Neural progenitor cell (in vitro differentiated cells): Measurements from ENCODE around the gene CLDN7. TPM values are rescaled to one million over a fixed set of nuclear protein-coding genes. Genes with fewer than 3 reads are reported as not detected.

ENCODE experiments used
- DNase-seq: peaks from one replicate; pipeline ENCODE4 v3.0.0-alpha.2; 2016; ENCODE audit warnings: low spot score
- H2AFZ ChIP-seq: fragments of 200-600 bp; sonication (generic); replicated peaks from 2 replicates; pipeline ENCODE4 v1.6.1; 2016; ENCODE audit warnings: antibody characterized with exemption
- H3F3A ChIP-seq: fragments of 200-600 bp; sonication (generic); 2 replicates; pipeline ENCODE4 v1.6.1; 2016; ENCODE audit warnings: antibody characterized with exemption, low read depth
- H3K27ac ChIP-seq: fragments of 200-600 bp; sonication (generic); 2 replicates; pipeline ENCODE4 v1.5.1; 2016; ENCODE audit warnings: mild to moderate bottlenecking
- H3K27me3 ChIP-seq: fragments of 200-600 bp; sonication (generic); 2 replicates; pipeline ENCODE4 v1.6.1; 2016; ENCODE audit warnings: mild to moderate bottlenecking, moderate library complexity
- H3K36me3 ChIP-seq: fragments of 200-600 bp; sonication (generic); 2 replicates; pipeline ENCODE4 v1.5.1; 2016
- H3K4me1 ChIP-seq: fragments of 200-600 bp; sonication (generic); 2 replicates; pipeline ENCODE4 v1.6.1; 2016; ENCODE audit warnings: mixed run types
- H3K4me2 ChIP-seq: fragments of 200-600 bp; sonication (generic); 2 replicates; pipeline ENCODE4 v1.6.1; 2016
- H3K4me3 ChIP-seq: fragments of 200-600 bp; sonication (generic); 2 replicates; pipeline ENCODE4 v1.5.1; 2016
- H3K79me2 ChIP-seq: fragments of 200-600 bp; sonication (generic); 2 replicates; pipeline ENCODE4 v1.6.1; 2016; ENCODE audit warnings: low read depth
- H3K9ac ChIP-seq: fragments of 200-600 bp; sonication (generic); 2 replicates; pipeline ENCODE4 v1.6.1; 2016
- H3K9me3 ChIP-seq: fragments of 200-600 bp; sonication (generic); 2 replicates; pipeline ENCODE4 v1.5.1; 2016; ENCODE audit warnings: low read depth
- H4K20me1 ChIP-seq: fragments of 200-600 bp; sonication (generic); 2 replicates; pipeline ENCODE4 v1.6.1; 2016; ENCODE audit warnings: low read depth
- H3K27ac Mint-ChIP-seq: 3 replicates; pipeline ENCODE4 v1.8.0; 2021; ENCODE audit warnings: mixed read lengths
- H3K27me3 Mint-ChIP-seq: 2 replicates; pipeline ENCODE4 v1.8.0; 2022; ENCODE audit warnings: low read depth, mild to moderate bottlenecking, inconsistent platforms, moderate library complexity, mixed read lengths; ENCODE audit not compliant: insufficient read depth
- H3K36me3 Mint-ChIP-seq: 3 replicates; pipeline ENCODE4 v1.8.0; 2021; ENCODE audit warnings: mixed read lengths
- H3K4me1 Mint-ChIP-seq: 3 replicates; pipeline ENCODE4 v1.8.0; 2021; ENCODE audit warnings: mixed read lengths
- H3K4me3 Mint-ChIP-seq: 3 replicates; pipeline ENCODE4 v1.8.0; 2021; ENCODE audit warnings: mild to moderate bottlenecking, moderate library complexity, mixed read lengths
- H3K9me3 Mint-ChIP-seq: 3 replicates; pipeline ENCODE4 v1.8.0; 2020; ENCODE audit warnings: mixed read lengths
- EZH2 ChIP-seq: fragments of 200-600 bp; sonication (generic); IDR thresholded peaks from 2 replicates; pipeline ENCODE4 v1.6.1; 2017; ENCODE audit warnings: antibody characterized with exemption, mild to moderate bottlenecking, moderate library complexity
- EZH2phosphoT487 ChIP-seq: fragments of 200-600 bp; sonication (generic); IDR thresholded peaks from 2 replicates; pipeline ENCODE4 v1.6.1; 2017; ENCODE audit warnings: antibody characterized with exemption
- total RNA-seq: library from RNA; depleted of rRNA; stranded (reverse); fragments of >200 nt; gene quantifications from 2 replicates; pipeline ENCODE4 v1.2.3, GENCODE V29; 2015; ENCODE audit warnings: low replicate concordance
- TF ChIP-seq, protein P1 (sequence below): fragments of 200-600 bp; sonication (generic); IDR thresholded peaks from 2 replicates; pipeline ENCODE4 v1.5.1; 2017; ENCODE audit warnings: antibody characterized with exemption, mild to moderate bottlenecking

CLDN7 gene
- total RNA-seq, 1 donor from 2014 or later = 0.32 TPM

- peak overlapping the region; percentile 85 for H3K4me2 ChIP-seq
- peak; percentile 54 for DNase-seq
- peak overlapping the region; percentile 71 for H3K9ac ChIP-seq
- H3K4me1 ChIP-seq = peaks cover 32% of the 10 kb centered on the region
- no peak overlapping the region for H2AFZ ChIP-seq
- peak overlapping the region; percentile 92 for H3K27ac Mint-ChIP-seq
- TF ChIP-seq EZH2phosphoT487 (no peak), EZH2 (no peak)
- TF ChIP-seq, protein P1, sequence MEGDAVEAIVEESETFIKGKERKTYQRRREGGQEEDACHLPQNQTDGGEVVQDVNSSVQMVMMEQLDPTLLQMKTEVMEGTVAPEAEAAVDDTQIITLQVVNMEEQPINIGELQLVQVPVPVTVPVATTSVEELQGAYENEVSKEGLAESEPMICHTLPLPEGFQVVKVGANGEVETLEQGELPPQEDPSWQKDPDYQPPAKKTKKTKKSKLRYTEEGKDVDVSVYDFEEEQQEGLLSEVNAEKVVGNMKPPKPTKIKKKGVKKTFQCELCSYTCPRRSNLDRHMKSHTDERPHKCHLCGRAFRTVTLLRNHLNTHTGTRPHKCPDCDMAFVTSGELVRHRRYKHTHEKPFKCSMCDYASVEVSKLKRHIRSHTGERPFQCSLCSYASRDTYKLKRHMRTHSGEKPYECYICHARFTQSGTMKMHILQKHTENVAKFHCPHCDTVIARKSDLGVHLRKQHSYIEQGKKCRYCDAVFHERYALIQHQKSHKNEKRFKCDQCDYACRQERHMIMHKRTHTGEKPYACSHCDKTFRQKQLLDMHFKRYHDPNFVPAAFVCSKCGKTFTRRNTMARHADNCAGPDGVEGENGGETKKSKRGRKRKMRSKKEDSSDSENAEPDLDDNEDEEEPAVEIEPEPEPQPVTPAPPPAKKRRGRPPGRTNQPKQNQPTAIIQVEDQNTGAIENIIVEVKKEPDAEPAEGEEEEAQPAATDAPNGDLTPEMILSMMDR = peak; percentile 41
- H3F3A ChIP-seq = peaks cover 68% of the 10 kb centered on the region
- H3K36me3 ChIP-seq = no peaks in the 10 kb centered on the region
- H3K4me3 Mint-ChIP-seq = peak overlapping the region; percentile 92
- H3K36me3 Mint-ChIP-seq = peaks cover 20% of the 10 kb centered on the region
- H3K9me3 ChIP-seq = no peaks in the 10 kb centered on the region
- H3K4me1 Mint-ChIP-seq = peaks cover 50% of the 10 kb centered on the region
- no peak overlapping the region for H3K27ac ChIP-seq
- peaks cover 44% of the 10 kb centered on the region for H4K20me1 ChIP-seq
- H3K27me3 Mint-ChIP-seq = peaks cover 16% of the 10 kb centered on the region
- no peaks in the 10 kb centered on the region for H3K9me3 Mint-ChIP-seq
- H3K27me3 ChIP-seq = no peaks in the 10 kb centered on the region
- H3K4me3 ChIP-seq = peak overlapping the region; percentile 94
- peaks cover 22% of the 10 kb centered on the region for H3K79me2 ChIP-seq
Observed at GRCh38 chr17:7220593-7221277, 41.5 kb downstream of the CLDN7 start.

GRCh38 chr17:7219812-7220592, 42.3 kb downstream of the CLDN7 start, which contains the start of the genes ACADVL and DLG4:
Gene ACADVL, plus strand, starts transcription at chr17:7219938. Its CDS starts 47 bp downstream, at chr17:7219985.
Gene DLG4, minus strand, starts transcription at chr17:7219836.
- Histone ChIP-seq H3K4me1 (peaks cover 37% of the 10 kb centered on the region), H3K27ac (no peak within 1 kb of the TSS), H3K4me3 (peak within 1 kb of the TSS; percentile 94), H3K9me3 (no peaks in the 10 kb centered on the region), H4K20me1 (peaks cover 43% of the 10 kb centered on the region), H3K79me2 (peaks cover 22% of the 10 kb centered on the region), H2AFZ (peak within 1 kb of the TSS; percentile 59), H3K9ac (peak within 1 kb of the TSS; percentile 71), H3K27me3 (no peaks in the 10 kb centered on the region), H3K4me2 (peak within 1 kb of the TSS; percentile 85), H3K36me3 (no peaks in the 10 kb centered on the region), H3F3A (peaks cover 76% of the 10 kb centered on the region)
- peaks cover 20% of the 10 kb centered on the region for H3K36me3 Mint-ChIP-seq
- H3K9me3 Mint-ChIP-seq = no peaks in the 10 kb centered on the region
- H3K4me1 Mint-ChIP-seq = peaks cover 56% of the 10 kb centered on the region
- H3K27ac Mint-ChIP-seq = peak within 1 kb of the TSS; percentile 99
- H3K27me3 Mint-ChIP-seq = peaks cover 16% of the 10 kb centered on the region
- peak within 1 kb of the TSS; percentile 92 for H3K4me3 Mint-ChIP-seq
- TF ChIP-seq, protein P1 = no peak
- TF ChIP-seq EZH2phosphoT487 (no peak), EZH2 (no peak)
- peak; percentile 90 for DNase-seq

DNA sequence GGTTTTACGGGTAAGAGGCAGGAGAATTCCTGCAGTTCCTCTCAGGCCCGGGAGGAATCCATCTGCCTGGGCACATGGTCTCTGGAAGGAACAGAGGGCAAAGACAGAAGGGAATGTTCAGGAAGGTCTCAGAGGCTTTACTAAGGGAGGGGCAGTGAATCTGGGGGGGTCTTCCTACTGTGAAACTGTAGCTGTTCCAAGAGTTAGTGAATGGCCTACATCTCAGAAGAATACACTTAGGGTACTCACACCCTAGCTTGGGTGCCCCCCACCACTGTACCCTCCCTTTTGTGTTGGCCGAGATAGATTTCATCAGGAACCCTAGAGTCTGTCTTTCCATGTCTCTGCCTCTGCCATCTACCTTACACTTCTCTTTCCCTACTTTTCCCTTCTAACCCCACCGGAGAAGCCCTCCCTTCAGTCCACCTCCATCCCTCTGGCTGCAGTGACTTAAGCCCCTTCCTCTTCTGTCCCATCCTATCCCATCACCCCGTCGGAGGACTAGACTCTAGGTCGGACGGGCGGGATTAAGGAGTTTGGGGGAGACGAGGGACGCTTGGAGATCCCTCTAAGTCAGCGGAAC, 43.0 kb downstream of the CLDN7 start:
- peak overlapping the region; percentile 85 for H3K4me2 ChIP-seq
- peak overlapping the region; percentile 94 for H3K4me3 ChIP-seq
- H3K27me3 ChIP-seq = no peaks in the 10 kb centered on the region
- Mint-ChIP-seq H3K4me3 (peak overlapping the region; percentile 92), H3K27me3 (peaks cover 18% of the 10 kb centered on the region), H3K27ac (peak overlapping the region; percentile 99), H3K4me1 (peaks cover 56% of the 10 kb centered on the region), H3K9me3 (no peaks in the 10 kb centered on the region), H3K36me3 (peaks cover 20% of the 10 kb centered on the region)
- no peak for DNase-seq
- H4K20me1 ChIP-seq = peaks cover 38% of the 10 kb centered on the region
- peaks cover 81% of the 10 kb centered on the region for H3F3A ChIP-seq
- H3K9me3 ChIP-seq = no peaks in the 10 kb centered on the region
- no peaks in the 10 kb centered on the region for H3K36me3 ChIP-seq
- peaks cover 37% of the 10 kb centered on the region for H3K4me1 ChIP-seq
- TF ChIP-seq EZH2phosphoT487 (no peak), EZH2 (no peak)
- TF ChIP-seq, protein P1 = no peak
- H3K27ac ChIP-seq = no peak overlapping the region
- peak overlapping the region; percentile 59 for H2AFZ ChIP-seq
- peaks cover 22% of the 10 kb centered on the region for H3K79me2 ChIP-seq
- H3K9ac ChIP-seq = no peak overlapping the region
